GM12892 (cell line): ENCODE measurements around the gene TMEM41A.

Experiments
- POLR2A ChIP-seq: IDR thresholded peaks from 2 replicates; pipeline ENCODE4 v1.6.1; 2011; ENCODE audit warnings: low read depth, low read length, control low read depth
- POLR2AphosphoS5 ChIP-seq: IDR thresholded peaks from 2 replicates; pipeline ENCODE4 v1.6.1; 2011; ENCODE audit warnings: low read depth, low read length, control low read depth
- TAF1 ChIP-seq: IDR thresholded peaks from 2 replicates; pipeline ENCODE4 v1.6.1; 2011; ENCODE audit warnings: low read depth, mild to moderate bottlenecking, control low read depth, low read length, borderline replicate concordance

DNA sequence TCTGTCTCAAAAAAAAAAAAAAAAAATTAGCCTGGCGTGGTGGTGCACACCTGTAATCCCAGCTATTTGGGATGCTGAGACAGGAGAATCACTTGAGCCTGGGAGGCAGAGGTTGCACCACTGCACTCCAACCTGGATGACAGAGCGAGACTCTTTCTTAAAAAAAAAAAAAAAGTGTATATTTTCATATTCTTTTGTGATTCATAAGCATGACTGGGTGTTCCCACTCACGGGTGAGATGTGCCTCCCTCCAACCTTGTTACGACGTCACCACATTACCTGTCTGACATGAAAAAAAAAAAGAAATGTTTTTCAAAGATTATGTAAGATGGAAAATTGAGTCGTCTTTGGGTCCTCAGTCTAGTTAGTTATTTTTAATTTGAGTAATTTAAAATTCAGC is 56.8 kb downstream of the TMEM41A start:
- TF ChIP-seq POLR2AphosphoS5 (no peak), TAF1 (no peak), POLR2A (no peak)
